Nephron progenitor cell (in vitro differentiated cells): ENCODE measurements around the gene GPR87.

Experiments
- DNase-seq: peaks from one replicate; pipeline ENCODE4 v3.0.0; 2021
- H3K27ac Mint-ChIP-seq: 2 replicates; pipeline ENCODE4 v1.8.0; 2021; ENCODE audit warnings: mild to moderate bottlenecking, moderate library complexity, mixed read lengths
- H3K27me3 Mint-ChIP-seq: 2 replicates; pipeline ENCODE4 v1.8.0; 2021; ENCODE audit warnings: mild to moderate bottlenecking, low read depth, mixed read lengths; ENCODE audit not compliant: poor library complexity
- H3K36me3 Mint-ChIP-seq: 2 replicates; pipeline ENCODE4 v1.8.0; 2021; ENCODE audit warnings: low read depth, mixed read lengths
- H3K4me1 Mint-ChIP-seq: 2 replicates; pipeline ENCODE4 v1.8.0; 2021; ENCODE audit warnings: mixed read lengths
- H3K4me3 Mint-ChIP-seq: 2 replicates; pipeline ENCODE4 v1.8.0; 2021; ENCODE audit warnings: mild to moderate bottlenecking, moderate library complexity, mixed read lengths
- H3K9me3 Mint-ChIP-seq: 2 replicates; pipeline ENCODE4 v1.8.0; 2021; ENCODE audit warnings: mild to moderate bottlenecking, moderate library complexity, mixed read lengths
- CTCF ChIP-seq: fragments of 200-600 bp; sonication (generic); IDR thresholded peaks from 2 replicates; pipeline ENCODE4 v1.5.0; 2021; ENCODE audit warnings: antibody characterized with exemption

Gene GPR87

GRCh38 chr3:151321526-151321925 lies 4.9 kb upstream of the GPR87 start:
- no peak overlapping the region for H3K4me3 Mint-ChIP-seq
- no peak for TF ChIP-seq CTCF
- H3K36me3 Mint-ChIP-seq: peaks cover 14% of the 10 kb centered on the region
- no peak overlapping the region for H3K27ac Mint-ChIP-seq
- peaks cover 3% of the 10 kb centered on the region for H3K27me3 Mint-ChIP-seq
- no peaks in the 10 kb centered on the region for H3K9me3 Mint-ChIP-seq
- no peaks in the 10 kb centered on the region for H3K4me1 Mint-ChIP-seq
- DNase-seq: no peak

DNA sequence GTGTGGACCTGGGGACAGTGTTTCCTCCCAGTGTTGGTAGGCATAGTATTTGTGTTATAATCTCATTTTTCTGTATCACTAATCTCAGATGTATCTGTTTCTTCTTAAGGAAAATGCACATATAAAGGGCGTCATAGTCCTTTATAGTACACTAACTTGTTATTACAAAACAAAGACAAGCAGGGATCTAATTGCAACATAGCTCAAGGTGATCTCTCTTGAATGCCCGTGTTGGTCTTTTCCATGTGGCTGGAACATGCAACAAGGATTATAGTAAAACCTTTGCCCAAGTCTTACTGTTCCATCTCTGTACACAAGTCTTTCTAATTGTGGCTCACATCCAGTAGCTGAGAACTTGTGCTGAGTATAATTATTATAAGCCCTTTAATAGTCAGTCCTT lies 3.5 kb upstream of the GPR87 start:
- H3K4me3 Mint-ChIP-seq: no peak overlapping the region
- H3K36me3 Mint-ChIP-seq: peaks cover 14% of the 10 kb centered on the region
- H3K27me3 Mint-ChIP-seq: peaks cover 3% of the 10 kb centered on the region
- no peak overlapping the region for H3K27ac Mint-ChIP-seq
- DNase-seq: no peak
- H3K9me3 Mint-ChIP-seq: no peaks in the 10 kb centered on the region
- TF ChIP-seq CTCF: no peak
- H3K4me1 Mint-ChIP-seq: no peaks in the 10 kb centered on the region

GRCh38 chr3:151319628-151320027 lies 3.0 kb upstream of the GPR87 start:
- no peak overlapping the region for H3K27ac Mint-ChIP-seq
- H3K4me3 Mint-ChIP-seq: no peak overlapping the region
- DNase-seq: no peak
- H3K27me3 Mint-ChIP-seq: peaks cover 3% of the 10 kb centered on the region
- peaks cover 14% of the 10 kb centered on the region for H3K36me3 Mint-ChIP-seq
- H3K9me3 Mint-ChIP-seq: no peaks in the 10 kb centered on the region
- no peak for TF ChIP-seq CTCF
- H3K4me1 Mint-ChIP-seq: no peaks in the 10 kb centered on the region

DNA sequence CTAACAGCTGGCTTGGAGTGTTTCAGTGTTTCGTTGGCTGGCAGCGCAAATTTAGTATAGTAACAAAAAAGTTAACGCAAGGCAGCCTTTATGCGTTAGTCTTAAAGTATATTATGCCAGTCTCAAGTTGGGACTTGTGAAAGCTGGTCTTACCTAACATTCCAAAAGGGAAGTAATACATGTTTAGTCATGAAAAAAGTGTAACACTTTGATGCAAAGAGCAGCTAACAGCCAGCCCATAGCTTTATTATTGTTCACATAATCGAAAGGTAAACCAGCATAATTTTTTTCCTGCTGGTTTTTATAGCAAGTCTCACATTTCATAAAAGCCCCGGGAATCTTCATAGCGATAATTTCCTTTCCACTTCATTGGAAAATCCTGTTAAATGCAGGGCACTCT lies 2.4 kb upstream of the GPR87 start:
- DNase-seq: no peak
- H3K9me3 Mint-ChIP-seq: no peaks in the 10 kb centered on the region
- H3K4me1 Mint-ChIP-seq: no peaks in the 10 kb centered on the region
- no peak overlapping the region for H3K27ac Mint-ChIP-seq
- peaks cover 3% of the 10 kb centered on the region for H3K27me3 Mint-ChIP-seq
- peaks cover 14% of the 10 kb centered on the region for H3K36me3 Mint-ChIP-seq
- no peak overlapping the region for H3K4me3 Mint-ChIP-seq
- TF ChIP-seq CTCF: no peak

DNA sequence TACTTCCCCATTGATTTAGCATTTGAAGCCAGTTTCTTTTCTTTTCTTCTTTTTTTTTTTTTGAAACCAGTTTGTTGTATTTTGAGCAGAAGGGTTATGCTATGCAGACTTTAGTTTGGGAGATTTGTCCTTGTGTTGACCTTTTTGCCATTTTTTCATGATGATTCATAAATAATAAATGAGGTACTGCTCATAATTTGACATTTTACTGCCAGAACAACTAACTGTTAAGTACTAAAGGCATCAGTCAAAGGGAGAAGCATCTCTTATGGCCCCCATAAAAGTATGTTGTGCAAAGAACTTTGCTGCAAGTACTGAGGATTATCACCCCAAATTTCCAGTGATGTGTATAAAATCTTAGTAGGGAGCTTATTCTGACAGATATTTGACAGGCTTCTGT lies 1.7 kb upstream of the GPR87 start:
- no peaks in the 10 kb centered on the region for H3K4me1 Mint-ChIP-seq
- peaks cover 10% of the 10 kb centered on the region for H3K36me3 Mint-ChIP-seq
- no peak for TF ChIP-seq CTCF
- no peak overlapping the region for H3K4me3 Mint-ChIP-seq
- no peak overlapping the region for H3K27ac Mint-ChIP-seq
- no peak for DNase-seq
- H3K27me3 Mint-ChIP-seq: peaks cover 3% of the 10 kb centered on the region
- no peaks in the 10 kb centered on the region for H3K9me3 Mint-ChIP-seq

DNA sequence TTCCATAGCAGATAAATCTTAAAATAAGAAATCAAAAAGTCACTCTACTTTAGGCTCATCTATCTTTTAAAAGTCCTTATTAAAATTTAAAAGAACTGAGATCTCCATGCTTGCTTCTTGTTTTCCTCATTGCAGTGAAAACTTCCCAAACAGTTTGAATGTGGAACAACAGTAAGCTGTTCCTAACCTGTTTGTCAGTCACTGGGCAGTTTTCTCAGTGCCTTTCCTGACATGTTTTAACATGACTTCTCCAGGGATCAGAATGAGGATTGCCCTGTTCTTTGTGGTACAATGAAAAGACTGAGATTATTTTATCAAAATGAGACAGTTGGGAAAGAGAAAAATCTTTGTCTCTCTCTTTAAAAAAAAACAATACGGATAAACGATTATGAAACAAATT lies 774 bp downstream of the GPR87 start:
- H3K9me3 Mint-ChIP-seq: no peaks in the 10 kb centered on the region
- H3K4me3 Mint-ChIP-seq: no peak overlapping the region
- DNase-seq: no peak
- TF ChIP-seq CTCF: no peak
- H3K27ac Mint-ChIP-seq: peak overlapping the region; percentile 53
- no peaks in the 10 kb centered on the region for H3K27me3 Mint-ChIP-seq
- H3K4me1 Mint-ChIP-seq: no peaks in the 10 kb centered on the region
- no peaks in the 10 kb centered on the region for H3K36me3 Mint-ChIP-seq
